CD4-positive, alpha-beta T cell (primary cell): ENCODE measurements around the gene ATP11A. TPM values are rescaled to one million over a fixed set of nuclear protein-coding genes. Genes with fewer than 3 reads are reported as not detected.

Experiments used
- ATAC-seq: fragments of 200-7000 bp; cut with Tn5 transposase; one replicate; pipeline ENCODE4 v1.10.0; 2022; ENCODE audit warnings: mild to moderate bottlenecking; ENCODE audit not compliant: poor library complexity
- CTCF ChIA-PET: fragments of 350-600 bp; sonication (Branson Sonifier 250); formaldehyde crosslinking; loops from one replicate; lab custom pipeline; 2021; ENCODE audit warnings: antibody characterized with exemption, inconsistent platforms; lab: Charles Lee
- POLR2A ChIA-PET: fragments of 350-600 bp; sonication (Branson Sonifier 250); formaldehyde crosslinking; loops from one replicate; lab custom pipeline; 2021; ENCODE audit warnings: antibody characterized with exemption, inconsistent platforms; lab: Charles Lee
- DNase-seq, 14 experiments: peaks; one replicate each; pipeline ENCODE4 v3.0.0-alpha.2; 2013 to 2020; ENCODE audit warnings: mixed read lengths in 2 of 14
- H3K27ac ChIP-seq, 2 donors: one replicate each; pipeline versions ENCODE4 v1.5.1 to v1.7.0; 2013; ENCODE audit warnings: low read length in 2 of 2, low read depth in 1 of 2, mild to moderate bottlenecking in 1 of 2
- H3K27me3 ChIP-seq, 2 experiments: 1 replicate in 1 of 2; 2 replicates in 1 of 2; pipeline versions ENCODE4 v1.6.1 to v1.7.0; 2013; ENCODE audit warnings: low read length in 2 of 2, control low read depth in 1 of 2, mild to moderate bottlenecking in 1 of 2, moderate library complexity in 1 of 2; ENCODE audit not compliant: insufficient read depth in 2 of 2, control insufficient read depth in 1 of 2
- H3K36me3 ChIP-seq: one replicate; pipeline ENCODE4 v1.6.1; 2013; ENCODE audit warnings: low read length, control low read depth; ENCODE audit not compliant: insufficient read depth
- H3K4me1 ChIP-seq: one replicate; pipeline ENCODE4 v1.6.1; 2013; ENCODE audit warnings: low read length, control low read depth; ENCODE audit not compliant: insufficient read depth
- H3K4me3 ChIP-seq: one replicate; pipeline ENCODE4 v1.5.1; 2013; ENCODE audit warnings: mild to moderate bottlenecking, low read length, moderate library complexity
- H3K9me3 ChIP-seq, 2 experiments: 1 replicate in 1 of 2; 2 replicates in 1 of 2; pipeline versions ENCODE4 v1.6.1 to v1.7.0; 2013; ENCODE audit warnings: low read length in 2 of 2, mild to moderate bottlenecking in 2 of 2, control low read depth in 1 of 2, moderate library complexity in 1 of 2; ENCODE audit not compliant: control insufficient read depth in 1 of 2, insufficient read depth in 1 of 2
- H3K27ac Mint-ChIP-seq: one replicate; pipeline ENCODE4 v1.8.0; 2020; ENCODE audit warnings: mixed read lengths
- H3K27me3 Mint-ChIP-seq: one replicate; pipeline ENCODE4 v1.8.0; 2021; ENCODE audit warnings: mixed read lengths
- H3K36me3 Mint-ChIP-seq: one replicate; pipeline ENCODE4 v1.8.0; 2021; ENCODE audit warnings: low read depth, mixed read lengths
- H3K4me1 Mint-ChIP-seq: one replicate; pipeline ENCODE4 v1.8.0; 2021; ENCODE audit warnings: low read depth, mixed read lengths
- H3K4me3 Mint-ChIP-seq: one replicate; pipeline ENCODE4 v1.8.0; 2020; ENCODE audit warnings: mild to moderate bottlenecking, mixed read lengths
- H3K9me3 Mint-ChIP-seq: one replicate; pipeline ENCODE4 v1.8.0; 2020; ENCODE audit warnings: mixed read lengths
- intact Hi-C, 2 experiments: fragments of 100-400 bp; cut with DNase I in 1 of 2; cut with micrococcal nuclease in 1 of 2; formaldehyde crosslinking; loops; one replicate each; pipeline versions ENCODE4 v1.15.1 to v1.9.0; 2023 to 2025; cut with DNase I, micrococcal nuclease
- total RNA-seq, 174 experiments: library from RNA in 2 of 174; stranded (reverse) in 2 of 174; gene quantifications; one replicate each; pipeline ENCODE4 v1.2.3 and lab custom pipeline; 2021 to 2026
- TF ChIP-seq, protein P1 (sequence below): fragments of 200-600 bp; IDR thresholded peaks from one replicate; pipeline ENCODE4 v1.8.0; 2022; ENCODE audit warnings: antibody characterized with exemption, mild to moderate bottlenecking

ATP11A gene
- total RNA-seq, 2 experiments from 2014 or later, result 56.7 to 66.8 TPM

GRCh38 chr13:112768795-112769481 lies 79.1 kb downstream of the ATP11A start:
- DNase-seq, result peak in 5 of 14 experiments; percentile 6 to 55 (median 18)
- H3K27ac Mint-ChIP-seq, result peak overlapping the region; percentile 85

GRCh38 chr13:112769615-112770014 lies 79.8 kb downstream of the ATP11A start:
- DNase-seq, result no peak
- TF ChIP-seq, protein P1, sequence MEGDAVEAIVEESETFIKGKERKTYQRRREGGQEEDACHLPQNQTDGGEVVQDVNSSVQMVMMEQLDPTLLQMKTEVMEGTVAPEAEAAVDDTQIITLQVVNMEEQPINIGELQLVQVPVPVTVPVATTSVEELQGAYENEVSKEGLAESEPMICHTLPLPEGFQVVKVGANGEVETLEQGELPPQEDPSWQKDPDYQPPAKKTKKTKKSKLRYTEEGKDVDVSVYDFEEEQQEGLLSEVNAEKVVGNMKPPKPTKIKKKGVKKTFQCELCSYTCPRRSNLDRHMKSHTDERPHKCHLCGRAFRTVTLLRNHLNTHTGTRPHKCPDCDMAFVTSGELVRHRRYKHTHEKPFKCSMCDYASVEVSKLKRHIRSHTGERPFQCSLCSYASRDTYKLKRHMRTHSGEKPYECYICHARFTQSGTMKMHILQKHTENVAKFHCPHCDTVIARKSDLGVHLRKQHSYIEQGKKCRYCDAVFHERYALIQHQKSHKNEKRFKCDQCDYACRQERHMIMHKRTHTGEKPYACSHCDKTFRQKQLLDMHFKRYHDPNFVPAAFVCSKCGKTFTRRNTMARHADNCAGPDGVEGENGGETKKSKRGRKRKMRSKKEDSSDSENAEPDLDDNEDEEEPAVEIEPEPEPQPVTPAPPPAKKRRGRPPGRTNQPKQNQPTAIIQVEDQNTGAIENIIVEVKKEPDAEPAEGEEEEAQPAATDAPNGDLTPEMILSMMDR, result no peak
- Histone ChIP-seq H3K4me3 (no peak overlapping the region), H3K27me3 (no peaks in the 10 kb centered on the region), H3K4me1 (peaks cover 32% of the 10 kb centered on the region), H3K27ac (no peak overlapping the region), H3K36me3 (peaks cover 4% of the 10 kb centered on the region), H3K9me3 (peaks cover 0 to 6% of the 10 kb centered on the region in 2 experiments)
- Mint-ChIP-seq H3K27me3 (no peaks in the 10 kb centered on the region), H3K9me3 (no peaks in the 10 kb centered on the region), H3K4me1 (peaks cover 34% of the 10 kb centered on the region), H3K4me3 (no peak overlapping the region), H3K27ac (no peak overlapping the region), H3K36me3 (peaks cover 15% of the 10 kb centered on the region)
- ChIA-PET CTCF (no interaction called here), POLR2A (no interaction called here)
- intact Hi-C loops, result no loop called here
- no peak for ATAC-seq

More at GRCh38 chr13:112768795-112769481, 79.1 kb downstream of the ATP11A start:
- ChIA-PET CTCF (no interaction called here), POLR2A (no interaction called here)
- Mint-ChIP-seq H3K4me1 (peaks cover 34% of the 10 kb centered on the region), H3K27me3 (no peaks in the 10 kb centered on the region), H3K36me3 (peaks cover 15% of the 10 kb centered on the region), H3K4me3 (peak overlapping the region; percentile 4), H3K9me3 (no peaks in the 10 kb centered on the region)
- peaks cover 32% of the 10 kb centered on the region for H3K4me1 ChIP-seq
- H3K27me3 ChIP-seq, result no peaks in the 10 kb centered on the region
- peak; percentile 55 for ATAC-seq
- no peak overlapping the region for H3K4me3 ChIP-seq
- peaks cover 4% of the 10 kb centered on the region for H3K36me3 ChIP-seq
- intact Hi-C loops, result no loop called here
- no peak overlapping the region for H3K27ac ChIP-seq
- TF ChIP-seq, protein P1, result no peak
- peaks cover 0 to 6% of the 10 kb centered on the region in 2 experiments for H3K9me3 ChIP-seq

- DNase-seq (no peak), ATAC-seq (no peak)
- no peaks in the 10 kb centered on the region for H3K27me3 ChIP-seq
- H3K4me3 ChIP-seq, result no peak overlapping the region
- peaks cover 32% of the 10 kb centered on the region for H3K4me1 ChIP-seq
- no peaks in the 10 kb centered on the region for H3K9me3 ChIP-seq
- H3K27me3 Mint-ChIP-seq, result no peaks in the 10 kb centered on the region
- peaks cover 32% of the 10 kb centered on the region for H3K4me1 Mint-ChIP-seq
- POLR2A ChIA-PET, result no interaction called here
- CTCF ChIA-PET, result no interaction called here
- intact Hi-C loops, result no loop called here
- no peak overlapping the region for H3K4me3 Mint-ChIP-seq
- TF ChIP-seq, protein P1, result no peak
- peaks cover 14% of the 10 kb centered on the region for H3K36me3 Mint-ChIP-seq
- no peak overlapping the region for H3K27ac Mint-ChIP-seq
- H3K36me3 ChIP-seq, result peaks cover 6% of the 10 kb centered on the region
- no peaks in the 10 kb centered on the region for H3K9me3 Mint-ChIP-seq
- no peak overlapping the region for H3K27ac ChIP-seq
Measured at GRCh38 chr13:112770504-112770903, 80.7 kb downstream of the ATP11A start.
